Lower lobe of right lung (tissue), 2 donors: Measurements from ENCODE around the gene KCNJ12. TPM values are rescaled to one million over a fixed set of nuclear protein-coding genes. Genes with fewer than 3 reads are reported as not detected.

Experiments
- ATAC-seq, 2 donors: fragments of 200-7000 bp; cut with Tn5 transposase; one replicate each; pipeline ENCODE4 v1.9.1; 2020 to 2022; ENCODE audit warnings: mild to moderate bottlenecking in 2 of 2, moderate library complexity in 2 of 2
- DNase-seq: peaks from one replicate; pipeline ENCODE4 v3.0.0-alpha.2; 2020
- H3K27ac ChIP-seq: fragments of 200-600 bp; one replicate; pipeline ENCODE4 v1.8.0; 2022
- H3K27me3 ChIP-seq: fragments of 200-600 bp; one replicate; pipeline ENCODE4 v1.8.0; 2022; ENCODE audit warnings: low read depth
- H3K36me3 ChIP-seq: fragments of 200-600 bp; one replicate; pipeline ENCODE4 v1.8.0; 2022; ENCODE audit warnings: mild to moderate bottlenecking
- H3K4me1 ChIP-seq: fragments of 200-600 bp; one replicate; pipeline ENCODE4 v1.8.0; 2022
- H3K4me3 ChIP-seq: fragments of 200-600 bp; one replicate; pipeline ENCODE4 v1.8.0; 2022; ENCODE audit warnings: mild to moderate bottlenecking
- H3K9me3 ChIP-seq: fragments of 200-600 bp; one replicate; pipeline ENCODE4 v1.8.0; 2022
- CTCF ChIP-seq: fragments of 200-600 bp; IDR thresholded peaks from one replicate; pipeline ENCODE4 v1.8.0; 2022; ENCODE audit warnings: antibody characterized with exemption, mild to moderate bottlenecking
- intact Hi-C: fragments of 100-400 bp; cut with DNase I; formaldehyde crosslinking; loops from one replicate; pipeline ENCODE4 v1.11.0; 2022
- total RNA-seq: library from RNA; stranded (reverse); fragmentation: NEBNext Ultra II Directional; extraction: Animal tissue kit (Norgen Biotek cat#: 25700); gene quantifications from one replicate; pipeline ENCODE4 v1.2.1, GENCODE V29; 2021
- donor health status: DM: no; HTN: yes; CAD: no; lungs with severe emphysema.

The KCNJ12 gene
- total RNA-seq, 1 donor from 2014 or later: 1.9 TPM

- Histone ChIP-seq H3K4me1 (no peaks in the 10 kb centered on the region), H3K36me3 (no peaks in the 10 kb centered on the region), H3K4me3 (no peak overlapping the region), H3K27ac (no peak overlapping the region), H3K27me3 (peaks cover 3% of the 10 kb centered on the region), H3K9me3 (no peaks in the 10 kb centered on the region)
- no peak for ATAC-seq
- no peak for TF ChIP-seq CTCF
- DNase-seq: no peak
- intact Hi-C loops: no loop called here
These were observed 11.1 kb upstream of the KCNJ12 start for GRCh38 chr17:21365016-21365415.

DNA sequence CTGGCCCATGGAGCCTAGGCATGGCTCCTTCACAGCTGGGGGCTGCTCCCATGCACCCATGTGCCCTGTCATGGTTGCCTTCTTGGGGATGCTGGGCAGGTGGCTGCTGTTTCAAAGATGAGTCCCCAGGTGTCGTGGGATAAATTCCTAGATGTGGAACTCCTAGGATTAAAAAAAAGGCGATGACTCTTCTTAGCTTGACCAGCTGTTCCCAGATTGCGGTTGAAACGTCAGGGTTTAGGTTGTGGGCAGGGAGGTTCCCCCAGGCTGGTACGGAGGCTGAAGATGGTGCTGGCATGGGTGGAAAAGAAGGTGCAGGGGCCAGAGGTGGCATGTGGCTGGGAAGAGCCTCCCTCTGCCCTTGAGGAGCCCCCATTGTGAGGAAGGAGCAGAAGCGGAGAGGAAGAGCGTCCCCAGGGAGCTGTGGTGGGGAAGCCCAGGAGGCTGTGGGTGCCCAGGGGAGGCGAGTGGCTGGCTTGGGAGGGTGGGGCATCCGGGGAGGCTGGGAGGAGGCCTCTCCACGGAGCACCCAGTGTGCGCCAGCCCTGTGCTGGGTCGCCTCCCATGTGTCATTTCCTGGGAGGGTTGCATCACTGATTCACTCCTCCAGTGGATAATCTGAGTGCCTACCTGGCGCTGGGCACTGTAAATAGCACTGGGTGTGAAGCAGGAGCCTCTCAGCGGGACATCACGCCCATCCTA, 7.5 kb upstream of the KCNJ12 start:
- no peak for ATAC-seq
- intact Hi-C loops: no loop called here

DNA sequence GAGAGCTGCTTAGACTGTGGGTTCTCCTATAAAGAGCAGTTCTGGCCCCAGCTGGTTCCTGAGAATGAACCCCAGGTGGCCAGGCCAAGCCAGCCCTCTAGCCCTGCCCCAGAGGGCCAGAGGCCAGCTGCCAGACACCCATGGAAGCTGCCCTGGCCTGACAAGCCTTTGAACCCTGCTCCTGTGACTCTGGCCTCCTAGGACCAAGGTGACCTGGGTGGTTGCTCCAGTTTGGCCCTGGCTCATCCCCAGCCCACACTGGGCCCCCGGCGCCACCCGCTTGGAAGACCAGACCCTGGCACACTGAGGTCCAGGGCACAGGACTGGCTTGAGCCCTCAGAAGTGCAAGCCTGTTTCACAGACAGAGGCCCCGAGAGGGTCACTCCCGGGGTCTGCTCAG, 6.8 kb upstream of the KCNJ12 start:
- Histone ChIP-seq H3K36me3 (no peaks in the 10 kb centered on the region), H3K27ac (no peak overlapping the region), H3K9me3 (no peaks in the 10 kb centered on the region), H3K27me3 (peaks cover 4% of the 10 kb centered on the region), H3K4me1 (no peaks in the 10 kb centered on the region), H3K4me3 (no peak overlapping the region)
- intact Hi-C loops: no loop called here
- ATAC-seq (no peak), DNase-seq (no peak)
- TF ChIP-seq CTCF: no peak

More for the DNA sequence above, 7.5 kb upstream of the KCNJ12 start:
- Histone ChIP-seq H3K4me3 (no peak overlapping the region), H3K27ac (no peak overlapping the region), H3K36me3 (no peaks in the 10 kb centered on the region), H3K9me3 (no peaks in the 10 kb centered on the region), H3K27me3 (peaks cover 3% of the 10 kb centered on the region), H3K4me1 (no peaks in the 10 kb centered on the region)
- TF ChIP-seq CTCF: no peak
- no peak for DNase-seq

- Histone ChIP-seq H3K9me3 (no peaks in the 10 kb centered on the region), H3K36me3 (no peaks in the 10 kb centered on the region), H3K27ac (no peak overlapping the region), H3K4me1 (no peaks in the 10 kb centered on the region), H3K27me3 (peaks cover 15% of the 10 kb centered on the region), H3K4me3 (no peak overlapping the region)
- peak in 1 of 2 donors; percentile 37 for ATAC-seq
- no peak for TF ChIP-seq CTCF
- intact Hi-C loops: no loop called here
- DNase-seq: no peak
These were observed 5.7 kb upstream of the KCNJ12 start for GRCh38 chr17:21370430-21370829.

GRCh38 chr17:21371511-21372081, 4.6 kb upstream of the KCNJ12 start:
- TF ChIP-seq CTCF: no peak
- H3K27me3 ChIP-seq: peaks cover 18% of the 10 kb centered on the region
- H3K9me3 ChIP-seq: no peaks in the 10 kb centered on the region
- intact Hi-C loops: no loop called here
- H3K4me3 ChIP-seq: no peak overlapping the region
- H3K4me1 ChIP-seq: no peaks in the 10 kb centered on the region
- ATAC-seq (no peak), DNase-seq (no peak)
- H3K27ac ChIP-seq: no peak overlapping the region
- no peaks in the 10 kb centered on the region for H3K36me3 ChIP-seq
